HepG2 (cell line): Measurements from ENCODE around the gene WNK4. TPM values are rescaled to one million over a fixed set of nuclear protein-coding genes. Genes with fewer than 3 reads are reported as not detected.
A peak's percentile ranks its signal among the peaks of the same experiment; 100 is the strongest.

Experiments used
- AHDC1 ChIP-seq: sonication (generic); formaldehyde crosslinking; IDR thresholded peaks from 2 replicates; pipeline ENCODE4 v1.5.1; 2020; ENCODE audit warnings: mild to moderate bottlenecking, missing genetic modification reagents, borderline replicate concordance
- CREB3 ChIP-seq: sonication (generic); formaldehyde crosslinking; IDR thresholded peaks from 2 replicates; pipeline ENCODE4 v1.5.0; 2020; ENCODE audit warnings: missing genetic modification reagents
- HDAC1 ChIP-seq: sonication (generic); formaldehyde crosslinking; IDR thresholded peaks from 2 replicates; pipeline ENCODE4 v1.5.1; 2020; ENCODE audit warnings: mild to moderate bottlenecking, missing genetic modification reagents
- HOXD1 ChIP-seq: sonication (generic); formaldehyde crosslinking; IDR thresholded peaks from 2 replicates; pipeline ENCODE4 v1.5.0; 2020; ENCODE audit warnings: missing genetic modification reagents
- MAX ChIP-seq: IDR thresholded peaks from 2 replicates; pipeline ENCODE4 v1.6.1; 2012; ENCODE audit warnings: inconsistent platforms
- NFE2L1 ChIP-seq: sonication (generic); formaldehyde crosslinking; IDR thresholded peaks from 2 replicates; pipeline ENCODE4 v1.4.0; 2020; ENCODE audit warnings: missing genetic modification reagents, mild to moderate bottlenecking, borderline replicate concordance
- PHB2 ChIP-seq: fragments of 450-650 bp; IDR thresholded peaks from 2 replicates; pipeline ENCODE4 v1.6.1; 2018; ENCODE audit not compliant: partially characterized antibody
- PHF21A ChIP-seq: sonication (generic); formaldehyde crosslinking; IDR thresholded peaks from 2 replicates; pipeline ENCODE4 v1.5.0; 2020; ENCODE audit warnings: mild to moderate bottlenecking, missing genetic modification reagents
- POLR2AphosphoS2 ChIP-seq: IDR thresholded peaks from 2 replicates; pipeline ENCODE4 v1.6.1; 2011; ENCODE audit warnings: low read depth, low read length, improper control_type of control experiment
- SETDB1 ChIP-seq: sonication (generic); formaldehyde crosslinking; IDR thresholded peaks from 2 replicates; pipeline ENCODE4 v1.5.1; 2020; ENCODE audit warnings: missing genetic modification reagents, mild to moderate bottlenecking, borderline replicate concordance
- SMAD9 ChIP-seq: sonication (generic); formaldehyde crosslinking; IDR thresholded peaks from 2 replicates; pipeline ENCODE4 v1.5.1; 2020; ENCODE audit warnings: mild to moderate bottlenecking, missing genetic modification reagents
- ZBTB7A ChIP-seq: sonication (generic); formaldehyde crosslinking; IDR thresholded peaks from 2 replicates; pipeline ENCODE4 v1.8.0; 2022; ENCODE audit warnings: mild to moderate bottlenecking, missing genetic modification reagents
- ZNF331 ChIP-seq: sonication (generic); formaldehyde crosslinking; IDR thresholded peaks from 2 replicates; pipeline ENCODE4 v1.4.0; 2020; ENCODE audit warnings: missing genetic modification reagents
- ZNF33A ChIP-seq: sonication (generic); formaldehyde crosslinking; IDR thresholded peaks from 2 replicates; pipeline ENCODE4 v1.5.1; 2020; ENCODE audit warnings: missing genetic modification reagents, mild to moderate bottlenecking, moderate library complexity, borderline replicate concordance
- ZNF569 ChIP-seq: sonication (generic); formaldehyde crosslinking; IDR thresholded peaks from 2 replicates; pipeline ENCODE4 v1.5.0; 2020; ENCODE audit warnings: mild to moderate bottlenecking, missing genetic modification reagents, moderate library complexity, borderline replicate concordance
- polyA plus RNA-seq, 8 experiments: library from polyadenylated mRNA; depleted of rRNA in 3 of 8; stranded (reverse) in 7 of 8; unstranded in 1 of 8; fragments of >200 nt; fragmentation: Illumina TruSeq in 4 of 8; extraction: Trizol in 4 of 8; gene quantifications; 2 replicates each; pipeline versions ENCODE4 v1.2.1 to v1.2.3, GENCODE V29; 2011 to 2016; ENCODE audit warnings: low read depth in 4 of 8, missing spikeins in 1 of 8, mixed read lengths in 1 of 8; ENCODE audit not compliant: insufficient read depth in 1 of 8
- total RNA-seq, 5 experiments: library from RNA; depleted of rRNA; stranded (reverse); fragments of >200 nt; fragmentation: Illumina TruSeq; extraction: Trizol; gene quantifications; 2 replicates each; pipeline ENCODE4 v1.2.3, GENCODE V29; 2016; ENCODE audit warnings: low read depth in 1 of 5
- TF ChIP-seq, protein P1 (sequence below): sonication (generic); formaldehyde crosslinking; IDR thresholded peaks from 2 replicates; pipeline ENCODE4 v1.4.0; 2020; ENCODE audit warnings: mild to moderate bottlenecking, missing genetic modification reagents, borderline replicate concordance
- TF ChIP-seq, protein P2 (sequence below): sonication (generic); formaldehyde crosslinking; IDR thresholded peaks from 2 replicates; pipeline ENCODE4 v1.5.1; 2020; ENCODE audit warnings: mild to moderate bottlenecking, missing genetic modification reagents

Gene WNK4
- total and polyA plus RNA-seq, 2 of the 13 experiments (the other 11 are each of a cell fraction or from before 2014, with no cell fraction given), result 2.7 to 13.7 TPM

- peak; percentile 79 for TF ChIP-seq CREB3 (CRISPR knock-in tag)
- no peak for TF ChIP-seq ZNF33A (CRISPR knock-in tag)
- TF ChIP-seq AHDC1, result peak; percentile 65
- TF ChIP-seq SETDB1, result no peak
- TF ChIP-seq, protein P1, sequence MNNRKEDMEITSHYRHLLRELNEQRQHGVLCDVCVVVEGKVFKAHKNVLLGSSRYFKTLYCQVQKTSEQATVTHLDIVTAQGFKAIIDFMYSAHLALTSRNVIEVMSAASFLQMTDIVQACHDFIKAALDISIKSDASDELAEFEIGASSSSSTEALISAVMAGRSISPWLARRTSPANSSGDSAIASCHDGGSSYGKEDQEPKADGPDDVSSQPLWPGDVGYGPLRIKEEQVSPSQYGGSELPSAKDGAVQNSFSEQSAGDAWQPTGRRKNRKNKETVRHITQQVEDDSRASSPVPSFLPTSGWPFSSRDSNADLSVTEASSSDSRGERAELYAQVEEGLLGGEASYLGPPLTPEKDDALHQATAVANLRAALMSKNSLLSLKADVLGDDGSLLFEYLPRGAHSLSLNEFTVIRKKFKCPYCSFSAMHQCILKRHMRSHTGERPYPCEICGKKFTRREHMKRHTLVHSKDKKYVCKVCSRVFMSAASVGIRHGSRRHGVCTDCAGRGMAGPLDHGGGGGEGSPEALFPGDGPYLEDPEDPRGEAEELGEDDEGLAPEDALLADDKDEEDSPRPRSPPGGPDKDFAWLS (CRISPR knock-in tag), result no peak
- TF ChIP-seq NFE2L1, result no peak
- peak; percentile 89 for TF ChIP-seq PHF21A
- peak; percentile 29 for TF ChIP-seq MAX
- peak; percentile 12 for TF ChIP-seq ZBTB7A (CRISPR knock-in tag)
- peak; percentile 86 for TF ChIP-seq HDAC1
- peak; percentile 80; the same call in 1 of the 2 replicates for TF ChIP-seq ZNF331 (CRISPR knock-in tag)
- TF ChIP-seq PHB2, result no peak
- TF ChIP-seq HOXD1 (CRISPR knock-in tag), result no peak
- TF ChIP-seq POLR2AphosphoS2, result no peak
- TF ChIP-seq, protein P2, sequence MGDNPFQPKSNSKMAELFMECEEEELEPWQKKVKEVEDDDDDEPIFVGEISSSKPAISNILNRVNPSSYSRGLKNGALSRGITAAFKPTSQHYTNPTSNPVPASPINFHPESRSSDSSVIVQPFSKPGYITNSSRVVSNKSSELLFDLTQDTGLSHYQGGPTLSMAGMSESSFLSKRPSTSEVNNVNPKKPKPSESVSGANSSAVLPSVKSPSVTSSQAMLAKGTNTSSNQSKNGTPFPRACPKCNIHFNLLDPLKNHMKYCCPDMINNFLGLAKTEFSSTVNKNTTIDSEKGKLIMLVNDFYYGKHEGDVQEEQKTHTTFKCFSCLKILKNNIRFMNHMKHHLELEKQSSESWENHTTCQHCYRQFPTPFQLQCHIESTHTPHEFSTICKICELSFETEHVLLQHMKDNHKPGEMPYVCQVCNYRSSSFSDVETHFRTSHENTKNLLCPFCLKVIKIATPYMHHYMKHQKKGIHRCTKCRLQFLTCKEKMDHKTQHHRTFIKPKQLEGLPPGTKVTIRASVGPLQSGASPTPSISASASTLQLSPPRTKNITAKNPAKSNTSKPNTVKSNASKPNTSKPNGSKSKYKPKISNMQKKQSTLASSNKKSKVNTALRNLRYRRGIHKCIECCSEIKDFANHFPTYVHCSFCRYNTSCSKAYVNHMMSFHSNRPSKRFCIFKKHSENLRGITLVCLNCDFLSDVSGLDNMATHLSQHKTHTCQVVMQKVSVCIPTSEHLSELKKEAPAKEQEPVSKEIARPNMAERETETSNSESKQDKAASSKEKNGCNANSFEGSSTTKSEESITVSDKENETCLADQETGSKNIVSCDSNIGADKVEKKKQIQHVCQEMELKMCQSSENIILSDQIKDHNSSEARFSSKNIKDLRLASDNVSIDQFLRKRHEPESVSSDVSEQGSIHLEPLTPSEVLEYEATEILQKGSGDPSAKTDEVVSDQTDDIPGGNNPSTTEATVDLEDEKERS (CRISPR knock-in tag), result peak; percentile 51; the same call in 1 of the 2 replicates
- TF ChIP-seq SMAD9 (CRISPR knock-in tag), result no peak
- no peak for TF ChIP-seq ZNF569 (CRISPR knock-in tag)
These were observed at the start of gene WNK4 (continued) for GRCh38 chr17:42779936-42780850.
